ENCODE measurements around the gene MARK1. TPM values are rescaled to one million over a fixed set of nuclear protein-coding genes. Genes with fewer than 3 reads are reported as not detected.

The MARK1 gene
- total and polyA plus RNA-seq, 2 donors (not counting 1 experiment from before 2014, with no cell fraction given): 0.99 to 1.1 TPM

DNA sequence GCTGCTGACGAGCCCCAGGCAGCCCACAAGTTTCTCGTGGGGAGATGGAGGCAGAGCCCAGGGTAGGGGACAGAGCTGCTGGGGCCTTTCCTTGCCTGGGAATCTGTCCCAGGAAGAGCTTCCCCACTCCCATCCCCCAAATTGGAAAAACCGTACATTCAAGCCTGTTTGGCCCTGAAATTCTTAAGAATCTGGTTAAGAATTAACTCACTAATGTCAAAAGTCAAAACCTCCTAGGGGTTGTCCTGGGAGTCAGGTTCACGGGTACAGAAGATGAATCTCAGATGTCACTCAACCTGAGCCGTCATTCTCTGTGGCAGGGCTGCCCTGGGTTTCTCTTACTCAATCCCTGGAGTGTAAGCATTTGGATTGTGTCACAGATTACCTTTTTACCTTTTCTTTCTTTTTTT lies 170.7 kb downstream of the MARK1 start:
- Histone ChIP-seq H3K4me3 (replicated peaks in 1 of 4; ENCODE audit: control extremely low read depth in 1 of 4, insufficient read depth in 1 of 4, low read depth in 3 of 4, low read length in 4 of 4) (no peak overlapping the region), H2AFZ (ENCODE audit: low read length) (no peak overlapping the region), H4K20me1 (ENCODE audit: control insufficient read depth, extremely low read depth, insufficient read depth, low read length) (no peaks in the 10 kb centered on the region), H3K9ac (ENCODE audit: insufficient read depth, low read length) (no peak overlapping the region), H3K27ac (ENCODE audit: insufficient read depth, low read length) (no peak overlapping the region), H3K4me1 (ENCODE audit: control insufficient read depth, extremely low read depth, insufficient read depth, low read length) (no peaks in the 10 kb centered on the region), H3K9me3 (ENCODE audit: control insufficient read depth, insufficient read depth, low read depth, low read length) (no peaks in the 10 kb centered on the region), H3K27me3 (ENCODE audit: control insufficient read depth, insufficient read depth, low read length) (peaks cover 2% of the 10 kb centered on the region), H3K36me3 (ENCODE audit: control insufficient read depth, insufficient read depth, low read length) (no peaks in the 10 kb centered on the region), H3K79me2 (ENCODE audit: control insufficient read depth, insufficient read depth, low read length) (no peaks in the 10 kb centered on the region), H3K4me2 (ENCODE audit: extremely low read depth, insufficient read depth, low read length) (no peak overlapping the region)
- no peak for DNase-seq (ENCODE audit: low read depth in 2 of 2)
- no peak for TF ChIP-seq EZH2 (IDR thresholded peaks at IDR 0.05; ENCODE audit: low read length, missing control alignments)
- TF ChIP-seq, protein P1, sequence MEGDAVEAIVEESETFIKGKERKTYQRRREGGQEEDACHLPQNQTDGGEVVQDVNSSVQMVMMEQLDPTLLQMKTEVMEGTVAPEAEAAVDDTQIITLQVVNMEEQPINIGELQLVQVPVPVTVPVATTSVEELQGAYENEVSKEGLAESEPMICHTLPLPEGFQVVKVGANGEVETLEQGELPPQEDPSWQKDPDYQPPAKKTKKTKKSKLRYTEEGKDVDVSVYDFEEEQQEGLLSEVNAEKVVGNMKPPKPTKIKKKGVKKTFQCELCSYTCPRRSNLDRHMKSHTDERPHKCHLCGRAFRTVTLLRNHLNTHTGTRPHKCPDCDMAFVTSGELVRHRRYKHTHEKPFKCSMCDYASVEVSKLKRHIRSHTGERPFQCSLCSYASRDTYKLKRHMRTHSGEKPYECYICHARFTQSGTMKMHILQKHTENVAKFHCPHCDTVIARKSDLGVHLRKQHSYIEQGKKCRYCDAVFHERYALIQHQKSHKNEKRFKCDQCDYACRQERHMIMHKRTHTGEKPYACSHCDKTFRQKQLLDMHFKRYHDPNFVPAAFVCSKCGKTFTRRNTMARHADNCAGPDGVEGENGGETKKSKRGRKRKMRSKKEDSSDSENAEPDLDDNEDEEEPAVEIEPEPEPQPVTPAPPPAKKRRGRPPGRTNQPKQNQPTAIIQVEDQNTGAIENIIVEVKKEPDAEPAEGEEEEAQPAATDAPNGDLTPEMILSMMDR (conservative IDR thresholded peaks at IDR 0.05 in 1 of 2, IDR thresholded peaks at IDR 0.05 in 1 of 2; ENCODE audit: low read depth in 1 of 2, low read length in 2 of 2): no peak

DNA sequence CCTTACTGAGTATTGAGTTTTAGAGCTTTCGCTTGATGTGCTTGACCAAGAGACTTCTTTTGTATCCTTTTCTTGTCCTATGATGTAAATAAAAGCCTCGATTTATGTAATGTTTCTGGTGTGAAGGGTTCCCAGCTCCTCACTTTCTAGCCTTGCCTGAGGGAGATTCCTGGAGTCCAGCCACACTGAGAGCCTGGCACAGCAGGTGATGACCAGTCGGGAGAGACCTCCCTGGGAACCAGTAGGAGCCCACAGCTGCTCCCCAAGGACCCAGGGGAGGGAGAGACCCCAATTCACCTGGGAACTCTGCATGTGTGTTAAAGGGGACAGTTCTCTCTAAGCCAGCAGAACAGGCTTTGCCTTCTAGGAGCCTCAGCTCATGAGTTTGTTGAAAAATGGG lies 171.1 kb downstream of the MARK1 start:
- DNase-seq (ENCODE audit: low read depth in 2 of 2): no peak
- H3K9ac ChIP-seq (ENCODE audit: insufficient read depth, low read length): no peak overlapping the region
- H3K4me2 ChIP-seq (ENCODE audit: extremely low read depth, insufficient read depth, low read length): no peak overlapping the region
- no peaks in the 10 kb centered on the region for H3K79me2 ChIP-seq (ENCODE audit: control insufficient read depth, insufficient read depth, low read length)
- H3K36me3 ChIP-seq (ENCODE audit: control insufficient read depth, insufficient read depth, low read length): no peaks in the 10 kb centered on the region
- H2AFZ ChIP-seq (ENCODE audit: low read length): no peak overlapping the region
- no peak overlapping the region for H3K4me3 ChIP-seq (replicated peaks in 1 of 4; ENCODE audit: control extremely low read depth in 1 of 4, insufficient read depth in 1 of 4, low read depth in 3 of 4, low read length in 4 of 4)
- H3K27ac ChIP-seq (ENCODE audit: insufficient read depth, low read length): no peak overlapping the region
- peaks cover 2% of the 10 kb centered on the region for H3K27me3 ChIP-seq (ENCODE audit: control insufficient read depth, insufficient read depth, low read length)
- H3K4me1 ChIP-seq (ENCODE audit: control insufficient read depth, extremely low read depth, insufficient read depth, low read length): no peaks in the 10 kb centered on the region
- H4K20me1 ChIP-seq (ENCODE audit: control insufficient read depth, extremely low read depth, insufficient read depth, low read length): no peaks in the 10 kb centered on the region
- TF ChIP-seq, protein P1 (conservative IDR thresholded peaks at IDR 0.05 in 1 of 2, IDR thresholded peaks at IDR 0.05 in 1 of 2; ENCODE audit: low read depth in 1 of 2, low read length in 2 of 2): no peak
- TF ChIP-seq EZH2 (IDR thresholded peaks at IDR 0.05; ENCODE audit: low read length, missing control alignments): no peak
- H3K9me3 ChIP-seq (ENCODE audit: control insufficient read depth, insufficient read depth, low read depth, low read length): no peaks in the 10 kb centered on the region

DNA sequence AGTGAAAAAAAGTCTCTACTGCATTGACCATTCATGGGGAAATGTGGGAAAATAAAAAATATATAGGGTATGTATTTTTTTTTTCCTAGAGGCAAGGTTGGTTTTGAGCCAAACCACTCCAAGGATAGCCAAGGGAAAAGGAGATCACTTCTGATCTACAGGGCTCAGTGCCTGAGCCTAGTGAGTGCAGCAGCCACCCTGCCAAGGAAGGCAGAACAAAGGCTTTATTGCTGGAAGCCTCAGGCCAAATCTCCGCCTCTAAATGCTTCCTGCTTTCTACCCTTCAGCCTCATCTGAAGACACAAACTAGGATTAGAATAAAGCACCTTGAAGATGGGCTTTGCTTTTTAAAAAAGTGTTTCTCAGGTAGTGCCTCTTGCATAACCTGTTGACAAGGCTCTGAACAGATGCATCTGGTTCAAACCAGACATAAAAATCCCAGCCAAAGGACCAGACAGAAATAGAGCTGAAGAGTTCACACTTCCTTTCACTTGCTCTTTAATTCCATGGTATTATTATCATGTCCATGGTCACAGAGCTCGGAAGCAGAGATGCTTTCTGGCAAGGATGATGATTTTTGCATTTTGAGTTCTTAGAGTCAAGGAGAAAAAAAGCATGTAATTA lies 172.7 kb downstream of the MARK1 start:
- Histone ChIP-seq H3K36me3 (ENCODE audit: control insufficient read depth, insufficient read depth, low read length) (no peaks in the 10 kb centered on the region), H4K20me1 (ENCODE audit: control insufficient read depth, extremely low read depth, insufficient read depth, low read length) (no peaks in the 10 kb centered on the region), H3K9ac (ENCODE audit: insufficient read depth, low read length) (no peak overlapping the region), H3K27ac (ENCODE audit: insufficient read depth, low read length) (no peak overlapping the region), H3K9me3 (ENCODE audit: control insufficient read depth, insufficient read depth, low read depth, low read length) (no peaks in the 10 kb centered on the region), H3K4me2 (ENCODE audit: extremely low read depth, insufficient read depth, low read length) (no peak overlapping the region), H2AFZ (ENCODE audit: low read length) (no peak overlapping the region), H3K4me3 (replicated peaks in 1 of 4; ENCODE audit: control extremely low read depth in 1 of 4, insufficient read depth in 1 of 4, low read depth in 3 of 4, low read length in 4 of 4) (no peak overlapping the region), H3K27me3 (ENCODE audit: control insufficient read depth, insufficient read depth, low read length) (no peaks in the 10 kb centered on the region), H3K79me2 (ENCODE audit: control insufficient read depth, insufficient read depth, low read length) (no peaks in the 10 kb centered on the region), H3K4me1 (ENCODE audit: control insufficient read depth, extremely low read depth, insufficient read depth, low read length) (no peaks in the 10 kb centered on the region)
- DNase-seq (ENCODE audit: low read depth in 2 of 2): no peak
- TF ChIP-seq, protein P1 (conservative IDR thresholded peaks at IDR 0.05 in 1 of 2, IDR thresholded peaks at IDR 0.05 in 1 of 2; ENCODE audit: low read depth in 1 of 2, low read length in 2 of 2): no peak
- TF ChIP-seq EZH2 (IDR thresholded peaks at IDR 0.05; ENCODE audit: low read length, missing control alignments): no peak
